GM12891 (cell line): ENCODE results near the gene CDYL2.

Experiments
- POLR2AphosphoS5 ChIP-seq: IDR thresholded peaks from 2 replicates; pipeline ENCODE4 v1.6.1; 2011; ENCODE audit warnings: low read depth, low read length, control low read depth
- TAF1 ChIP-seq: IDR thresholded peaks from 2 replicates; pipeline ENCODE4 v1.6.1; 2011; ENCODE audit warnings: low read depth, low read length, control low read depth

DNA sequence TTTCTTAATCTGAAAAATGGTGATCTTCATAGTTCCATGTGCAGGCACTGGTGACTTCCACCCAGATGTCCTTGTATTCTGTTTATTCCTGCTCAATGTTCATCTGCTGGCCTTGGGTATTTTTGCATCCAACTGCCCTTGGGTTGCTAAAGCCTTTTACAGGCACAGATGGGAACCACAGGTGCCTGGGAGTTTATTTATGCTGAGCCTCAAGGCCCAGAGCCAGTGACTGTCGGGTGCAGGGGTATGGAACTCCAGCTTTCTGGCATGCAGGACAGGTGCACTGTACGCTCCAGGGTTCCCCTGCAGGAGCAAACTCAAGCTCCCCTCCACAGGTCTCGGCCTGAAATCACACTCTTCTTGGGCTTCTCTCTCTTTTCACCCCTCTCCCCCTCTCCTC is 241.3 kb downstream of the CDYL2 start:
- no peak for TF ChIP-seq POLR2AphosphoS5
- no peak for TF ChIP-seq TAF1
